Measurements from ENCODE around the gene ALPK1. TPM values are rescaled to one million over a fixed set of nuclear protein-coding genes. Genes with fewer than 3 reads are reported as not detected.
"Not testable (repeated sequence)": the region's sequence is repeated elsewhere in the genome, so short reads cannot be mapped to it uniquely, and the experiment has no call there.

ALPK1 gene
- total RNA-seq, 1 donor from 2014 or later = 36.7 TPM

- intact Hi-C loops (cut with micrococcal nuclease) = loop anchor here (1.0 kb wide), 2 partner anchors 10 to 185 kb away; no protein-coding TSS in a partner anchor
Measured at GRCh38 chr4:112284166-112284565, 13.0 kb upstream of the ALPK1 start.

- intact Hi-C loops (cut with micrococcal nuclease) = loop anchor here (1.0 to 5.0 kb wide), 9 partner anchors 11 to 1477 kb away; partner anchors contain the start of genes AP1AR and CAMK2D
Measured at GRCh38 chr4:112284662-112285411, 12.3 kb upstream of the ALPK1 start.

GRCh38 chr4:112287258-112287989 is 9.7 kb upstream of the ALPK1 start:
- intact Hi-C loops (cut with micrococcal nuclease) = loop anchor here (5.0 kb wide), 2 partner anchors 530 to 1475 kb away; partner anchors contain the start of gene CAMK2D

- intact Hi-C loops (cut with micrococcal nuclease) = loop anchor here (1.0 to 5.0 kb wide), 6 partner anchors 9 to 1474 kb away; partner anchors contain the start of genes ALPK1, CAMK2D and LARP7
Measured at GRCh38 chr4:112288455-112288854, 8.7 kb upstream of the ALPK1 start.

GRCh38 chr4:112289407-112290253 is 7.5 kb upstream of the ALPK1 start:
- intact Hi-C loops (cut with micrococcal nuclease) = loop anchor here (2.0 to 5.0 kb wide), 3 partner anchors 225 to 1473 kb away; partner anchors contain the start of gene CAMK2D

- intact Hi-C loops (cut with micrococcal nuclease) = no loop called here
Measured at GRCh38 chr4:112290341-112290740, 6.8 kb upstream of the ALPK1 start.

GRCh38 chr4:112299721-112300120 is 2.6 kb downstream of the ALPK1 start:
- intact Hi-C loops (cut with micrococcal nuclease) = no loop called here

- intact Hi-C loops (cut with micrococcal nuclease) = loop anchor here (1.0 to 2.0 kb wide), 3 partner anchors 9 to 17 kb away; partner anchors contain the start of gene TIFA
Measured at GRCh38 chr4:112302320-112303274, 5.4 kb downstream of the ALPK1 start.

- intact Hi-C loops (cut with micrococcal nuclease) = not testable (repeated sequence)
Measured at GRCh38 chr4:112305477-112305876, 8.3 kb downstream of the ALPK1 start.

GRCh38 chr4:112309263-112309791 is 12.2 kb downstream of the ALPK1 start:
- intact Hi-C loops (cut with micrococcal nuclease) = not testable (repeated sequence)

- intact Hi-C loops (cut with micrococcal nuclease) = loop anchor here (1.0 kb wide), 1 partner anchor 8 kb away; no protein-coding TSS in a partner anchor
Measured at GRCh38 chr4:112311516-112311915, 14.3 kb downstream of the ALPK1 start.

GRCh38 chr4:112312610-112313239 is 15.6 kb downstream of the ALPK1 start:
- intact Hi-C loops (cut with micrococcal nuclease) = no loop called here

GRCh38 chr4:112315446-112315845 is 18.3 kb downstream of the ALPK1 start:
- intact Hi-C loops (cut with micrococcal nuclease) = no loop called here

GRCh38 chr4:112316360-112316759 is 19.2 kb downstream of the ALPK1 start:
- intact Hi-C loops (cut with micrococcal nuclease) = no loop called here

- intact Hi-C loops (cut with micrococcal nuclease) = loop anchor here (2.0 kb wide), 1 partner anchor 16 kb away; no protein-coding TSS in a partner anchor
Measured at GRCh38 chr4:112318239-112319142, 21.3 kb downstream of the ALPK1 start.

GRCh38 chr4:112321776-112322684 is 24.9 kb downstream of the ALPK1 start:
- intact Hi-C loops (cut with micrococcal nuclease) = loop anchor here (1.0 to 2.0 kb wide), 8 partner anchors 37 to 617 kb away; partner anchors contain the start of genes AP1AR, FAM241A and TIFA

GRCh38 chr4:112322866-112323265 is 25.7 kb downstream of the ALPK1 start:
- intact Hi-C loops (cut with micrococcal nuclease) = loop anchor here (1.0 to 2.0 kb wide), 2 partner anchors 281 to 616 kb away; no protein-coding TSS in a partner anchor

Data from T-helper 1 cell treated with Interleukin-12 subunit alpha and Interleukin-12 subunit beta and Interleukin-4 antibody, amounts not matched to agents 30 ng/mL and 1 ng/mL, for 36 hours (primary cell).